ENCODE data around the gene RPE.

The RPE gene

GRCh38 chr2:210063306-210063705 is 60.9 kb downstream of the RPE start:
- DNase-seq, result no peak
- in situ Hi-C loops (cut with HindIII; ENCODE audit: low pct_ligation_motif_present, low pct_unique_long_range_greater_than_20kb, low sequenced_read_pairs), result no loop called here
